ENCODE results near the gene ANKS1A.

- TF ChIP-seq CHD4 (IDR thresholded peaks at IDR 0.05; ENCODE audit: borderline replicate concordance): no peak
- no peak for TF ChIP-seq CTCF (IDR thresholded peaks at IDR 0.05)
- TF ChIP-seq ESRRA (IDR thresholded peaks at IDR 0.05; ENCODE audit: borderline replicate concordance, low read length): no peak
- no peak for TF ChIP-seq EP300 (IDR thresholded peaks at IDR 0.05)
- TF ChIP-seq BHLHE40 (IDR thresholded peaks at IDR 0.05; ENCODE audit: low read depth, low read length): no peak
- no peak for TF ChIP-seq MAFK (IDR thresholded peaks at IDR 0.05; ENCODE audit: partially characterized antibody)
- TF ChIP-seq POLR2A (IDR thresholded peaks at IDR 0.05; ENCODE audit: low read length): no peak
- no peak for TF ChIP-seq USF2 (IDR thresholded peaks at IDR 0.05)
Observed at GRCh38 chr6:35031611-35032529, 142.8 kb downstream of the ANKS1A start.

Data from A549 (cell line).